ENCODE measurements around the gene TPO.

Gene TPO

GRCh38 chr2:1550658-1551316, 137.5 kb downstream of the TPO start:
- H3K9me3 ChIP-seq = no peaks in the 10 kb centered on the region
- H3K4me3 ChIP-seq (ENCODE audit: low read depth, low read length) = no peak overlapping the region
- DNase-seq = peak; percentile 64
- H3K27me3 ChIP-seq = no peaks in the 10 kb centered on the region
- no peaks in the 10 kb centered on the region for H3K36me3 ChIP-seq
- no peaks in the 10 kb centered on the region for H3K4me1 ChIP-seq
- TF ChIP-seq CTCF (IDR thresholded peaks at IDR 0.05; ENCODE audit: low read depth, low read length) = peak; percentile 69

GRCh38 chr2:1551905-1552304, 138.6 kb downstream of the TPO start:
- no peak for TF ChIP-seq CTCF (IDR thresholded peaks at IDR 0.05; ENCODE audit: low read depth, low read length)
- no peaks in the 10 kb centered on the region for H3K4me1 ChIP-seq
- H3K9me3 ChIP-seq = no peaks in the 10 kb centered on the region
- H3K4me3 ChIP-seq (ENCODE audit: low read depth, low read length) = no peak overlapping the region
- no peaks in the 10 kb centered on the region for H3K27me3 ChIP-seq
- DNase-seq = no peak
- no peaks in the 10 kb centered on the region for H3K36me3 ChIP-seq

- no peaks in the 10 kb centered on the region for H3K9me3 ChIP-seq
- H3K4me1 ChIP-seq = no peaks in the 10 kb centered on the region
- no peak for TF ChIP-seq CTCF (IDR thresholded peaks at IDR 0.05; ENCODE audit: low read depth, low read length)
- H3K27me3 ChIP-seq = no peaks in the 10 kb centered on the region
- no peak overlapping the region for H3K4me3 ChIP-seq (ENCODE audit: low read depth, low read length)
- no peaks in the 10 kb centered on the region for H3K36me3 ChIP-seq
- DNase-seq = no peak
Observed at GRCh38 chr2:1552611-1553010, 139.3 kb downstream of the TPO start.

- Histone ChIP-seq H3K9me3 (no peaks in the 10 kb centered on the region), H3K27me3 (no peaks in the 10 kb centered on the region), H3K36me3 (no peaks in the 10 kb centered on the region), H3K4me1 (no peaks in the 10 kb centered on the region), H3K4me3 (ENCODE audit: low read depth, low read length) (no peak overlapping the region)
- no peak for DNase-seq
- no peak for TF ChIP-seq CTCF (IDR thresholded peaks at IDR 0.05; ENCODE audit: low read depth, low read length)
Observed at GRCh38 chr2:1553671-1554295, 140.5 kb downstream of the TPO start.

- Histone ChIP-seq H3K9me3 (no peaks in the 10 kb centered on the region), H3K36me3 (no peaks in the 10 kb centered on the region), H3K27me3 (no peaks in the 10 kb centered on the region), H3K4me3 (ENCODE audit: low read depth, low read length) (no peak overlapping the region), H3K4me1 (no peaks in the 10 kb centered on the region)
- DNase-seq = no peak
- TF ChIP-seq CTCF (IDR thresholded peaks at IDR 0.05; ENCODE audit: low read depth, low read length) = no peak
Observed at GRCh38 chr2:1556286-1556685, 143.0 kb downstream of the TPO start.

- TF ChIP-seq CTCF (IDR thresholded peaks at IDR 0.05; ENCODE audit: low read depth, low read length) = no peak
- no peak for DNase-seq
Observed at GRCh38 chr2:1556776-1557466, 143.7 kb downstream of the TPO start.

More at GRCh38 chr2:1556776-1557466, 143.7 kb downstream of the TPO start:
- Histone ChIP-seq H3K4me1 (no peaks in the 10 kb centered on the region), H3K9me3 (no peaks in the 10 kb centered on the region), H3K4me3 (ENCODE audit: low read depth, low read length) (no peak overlapping the region), H3K36me3 (no peaks in the 10 kb centered on the region), H3K27me3 (no peaks in the 10 kb centered on the region)
